Measurements from ENCODE around the gene MSI2. TPM values are rescaled to one million over a fixed set of nuclear protein-coding genes. Genes with fewer than 3 reads are reported as not detected.
A peak's percentile ranks its signal among the peaks of the same experiment; 100 is the strongest.

Gene MSI2
- total RNA-seq, 1 donor from 2014 or later = 140 TPM

DNA sequence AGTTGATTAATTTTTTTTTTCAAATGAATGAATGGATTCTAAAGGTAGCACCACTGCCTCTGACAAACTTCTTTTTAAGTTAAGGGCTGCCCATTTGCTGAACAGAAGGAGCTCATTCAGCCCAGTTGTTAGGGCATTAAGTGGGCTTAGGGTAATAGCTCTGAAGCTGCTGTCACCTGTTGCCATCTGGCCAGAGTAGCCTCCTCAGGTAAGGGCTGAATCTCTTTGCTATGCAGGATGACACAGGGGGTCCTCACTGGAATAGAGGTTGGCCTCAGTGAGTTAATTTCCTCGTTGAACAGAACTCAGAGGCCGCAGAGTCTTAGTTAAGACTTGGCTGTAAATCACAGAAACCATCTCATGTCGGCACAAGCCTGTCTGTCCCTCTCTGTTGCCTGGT, 255.9 kb downstream of the MSI2 start:
- Mint-ChIP-seq H3K4me3 (peak overlapping the region; percentile 22), H3K4me1 (peaks cover 60% of the 10 kb centered on the region), H3K9me3 (no peaks in the 10 kb centered on the region), H3K36me3 (ENCODE audit: low read depth) (peaks cover 7% of the 10 kb centered on the region), H3K27ac (ENCODE audit: unreplicated experiment) (no peak overlapping the region), H3K27me3 (ENCODE audit: low read depth) (no peaks in the 10 kb centered on the region)
- no peak for DNase-seq (ENCODE audit: low read depth, low spot score)
- no peak for TF ChIP-seq CTCF (conservative IDR thresholded peaks at IDR 0.05)

DNA sequence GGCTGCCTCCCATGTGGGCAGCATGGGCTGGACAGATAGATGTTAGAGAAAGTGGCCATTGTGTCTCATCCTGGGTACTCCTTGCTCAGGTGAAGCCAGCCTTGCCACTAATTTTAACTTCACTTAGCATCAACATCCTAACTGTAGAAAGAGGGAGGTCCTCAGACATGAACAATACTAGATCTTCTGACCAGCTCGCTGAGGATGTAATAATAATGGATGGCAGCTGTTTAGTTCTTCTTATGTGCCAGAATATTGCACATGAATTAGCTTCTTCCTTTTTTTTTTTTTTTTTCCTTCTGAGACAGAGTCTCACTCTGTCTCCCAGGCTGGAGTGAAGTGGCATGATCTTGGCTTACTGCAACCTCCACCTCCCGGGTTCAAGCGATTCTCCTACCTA, 256.4 kb downstream of the MSI2 start:
- no peak for TF ChIP-seq CTCF (conservative IDR thresholded peaks at IDR 0.05)
- Mint-ChIP-seq H3K36me3 (ENCODE audit: low read depth) (peaks cover 7% of the 10 kb centered on the region), H3K4me3 (peak overlapping the region; percentile 22), H3K27me3 (ENCODE audit: low read depth) (no peaks in the 10 kb centered on the region), H3K9me3 (no peaks in the 10 kb centered on the region), H3K27ac (ENCODE audit: unreplicated experiment) (no peak overlapping the region), H3K4me1 (peaks cover 65% of the 10 kb centered on the region)
- no peak for DNase-seq (ENCODE audit: low read depth, low spot score)

- peaks cover 7% of the 10 kb centered on the region for H3K36me3 Mint-ChIP-seq (ENCODE audit: low read depth)
- DNase-seq (ENCODE audit: low read depth, low spot score) = no peak
- H3K27ac Mint-ChIP-seq (ENCODE audit: unreplicated experiment) = no peak overlapping the region
- H3K9me3 Mint-ChIP-seq = no peaks in the 10 kb centered on the region
- no peaks in the 10 kb centered on the region for H3K27me3 Mint-ChIP-seq (ENCODE audit: low read depth)
- H3K4me3 Mint-ChIP-seq = peak overlapping the region; percentile 48
- H3K4me1 Mint-ChIP-seq = peaks cover 74% of the 10 kb centered on the region
- no peak for TF ChIP-seq CTCF (conservative IDR thresholded peaks at IDR 0.05)
These were observed 257.2 kb downstream of the MSI2 start for GRCh38 chr17:57513569-57513968.

- no peak for DNase-seq (ENCODE audit: low read depth, low spot score)
- Mint-ChIP-seq H3K27ac (ENCODE audit: unreplicated experiment) (no peak overlapping the region), H3K4me1 (peaks cover 83% of the 10 kb centered on the region), H3K9me3 (no peaks in the 10 kb centered on the region), H3K27me3 (ENCODE audit: low read depth) (no peaks in the 10 kb centered on the region), H3K4me3 (no peak overlapping the region), H3K36me3 (ENCODE audit: low read depth) (peaks cover 7% of the 10 kb centered on the region)
- TF ChIP-seq CTCF (conservative IDR thresholded peaks at IDR 0.05) = no peak
These were observed 258.3 kb downstream of the MSI2 start for GRCh38 chr17:57514614-57515013.

DNA sequence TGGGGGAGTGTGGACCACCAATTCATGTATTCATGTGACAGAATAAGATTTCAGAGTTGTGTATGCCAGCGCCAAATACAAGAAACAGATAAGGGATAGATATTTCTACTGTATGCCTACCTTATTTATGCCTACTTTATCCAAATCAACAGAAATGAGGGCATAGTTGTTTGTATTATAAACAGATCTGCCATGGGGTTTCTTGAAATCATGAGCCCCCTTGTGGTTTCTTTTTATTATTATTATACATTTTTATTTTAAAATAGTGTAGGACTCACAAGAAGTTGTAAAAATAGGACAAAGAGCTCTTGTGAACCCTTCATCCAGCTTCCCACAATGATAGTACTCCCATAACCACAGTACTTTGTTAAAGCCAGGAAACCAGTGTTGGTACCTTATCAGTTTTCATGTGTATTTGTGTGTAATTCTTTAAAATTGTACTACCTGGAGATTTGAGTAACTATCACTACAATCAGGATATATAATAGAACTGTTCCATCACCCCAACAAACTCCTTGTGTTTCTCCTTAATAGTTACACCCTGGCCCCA, 259.4 kb downstream of the MSI2 start:
- peaks cover 7% of the 10 kb centered on the region for H3K36me3 Mint-ChIP-seq (ENCODE audit: low read depth)
- H3K4me1 Mint-ChIP-seq = peaks cover 79% of the 10 kb centered on the region
- no peak for DNase-seq (ENCODE audit: low read depth, low spot score)
- H3K27me3 Mint-ChIP-seq (ENCODE audit: low read depth) = no peaks in the 10 kb centered on the region
- no peak overlapping the region for H3K27ac Mint-ChIP-seq (ENCODE audit: unreplicated experiment)
- H3K4me3 Mint-ChIP-seq = no peak overlapping the region
- peak; percentile 31 for TF ChIP-seq CTCF (conservative IDR thresholded peaks at IDR 0.05)
- no peaks in the 10 kb centered on the region for H3K9me3 Mint-ChIP-seq

Data from neural crest cell (in vitro differentiated cells).